Adrenal gland (tissue), 12 donors: ENCODE results near the gene RNU6-9. TPM values are rescaled to one million over a fixed set of nuclear protein-coding genes. Genes with fewer than 3 reads are reported as not detected.

Source experiments
- DNase-seq, 7 donors: peaks; one replicate each; pipeline ENCODE4 v3.0.0-alpha.2; 2019 to 2020
- H3K27ac ChIP-seq, 5 donors: fragments of 200-600 bp; sonication (generic) in 4 of 5; 1 replicate in 3 of 5; 2 replicates in 2 of 5; pipeline versions ENCODE4 v1.5.1 to v1.8.0; 2016 to 2020; ENCODE audit warnings: mild to moderate bottlenecking in 1 of 5
- H3K27me3 ChIP-seq: fragments of 200-600 bp; 2 replicates; pipeline ENCODE4 v1.8.0; 2021
- H3K36me3 ChIP-seq, 2 donors: fragments of 200-600 bp; replicated peaks in 1 of 2; 1 replicate in 1 of 2; 2 replicates in 1 of 2; pipeline versions ENCODE4 v1.5.1 to v1.8.0; 2018 to 2022
- H3K4me1 ChIP-seq, 2 donors: fragments of 200-600 bp; replicated peaks in 1 of 2; 1 replicate in 1 of 2; 2 replicates in 1 of 2; pipeline versions ENCODE4 v1.5.1 to v1.8.0; 2018 to 2021
- H3K4me3 ChIP-seq, 4 donors: fragments of 200-600 bp; sonication (generic) in 3 of 4; one replicate each; pipeline ENCODE4 v1.5.1; 2016 to 2018
- H3K9me3 ChIP-seq, 3 donors: fragments of 200-600 bp; sonication (generic) in 1 of 3; replicated peaks in 1 of 3; 1 replicate in 2 of 3; 2 replicates in 1 of 3; pipeline versions ENCODE4 v1.5.1 to v1.8.0; 2016 to 2021
- POLR2A ChIP-seq, 2 donors: fragments of 450-650 bp; IDR thresholded peaks; one replicate each; pipeline ENCODE4 v1.6.1; 2017; ENCODE audit warnings: antibody characterized with exemption in 2 of 2, mild to moderate bottlenecking in 2 of 2, moderate library complexity in 1 of 2
- WGBS, 4 donors: extraction: QIAGEN DNeasy Blood & Tissue Kit in 2 of 4; methylation state at CpG; one replicate each; pipeline versions ENCODE4 v1.1.5 to v1.1.7; 2013 to 2017; 5-methylcytosine and 5-hydroxymethylcytosine counted together
- intact Hi-C, 2 donors: fragments of 100-400 bp; cut with DNase I; formaldehyde crosslinking; loops; one replicate each; pipeline versions ENCODE4 v1.14.1 to v1.15.0; 2022 to 2023
- polyA plus RNA-seq, 3 donors: library from polyadenylated mRNA; stranded (reverse); fragments of 200-250 nt in 2 of 3; fragments of 350-450 nt in 1 of 3; fragmentation: Illumina TruSeq in 1 of 3; extraction: RNeasy Lipid Tissue Mini Kit (QIAGEN cat#74804) in 1 of 3; gene quantifications; one replicate each; pipeline ENCODE4 v1.2.3, GENCODE V29; 2013 to 2014
- total RNA-seq, 9 donors: library from RNA; depleted of rRNA in 4 of 9; stranded (reverse); fragments of >200 nt in 4 of 9; fragments of 120-200 nt in 1 of 9; fragmentation: NEBNext Ultra II Directional in 1 of 9; extraction: Animal tissue kit (Norgen Biotek cat#: 25700) in 1 of 9; gene quantifications; one replicate each; pipeline versions ENCODE4 v1.1.0 to v1.2.4, GENCODE V29; 2013 to 2023
- TF ChIP-seq, protein P1 (sequence below), 6 experiments: fragments of 450-650 bp in 4 of 6; fragments of 200-600 bp in 2 of 6; sonication (generic) in 1 of 6; IDR thresholded peaks; 1 replicate in 5 of 6; 2 replicates in 1 of 6; pipeline versions ENCODE4 v1.5.1 to v1.8.0; 2016 to 2021; ENCODE audit warnings: antibody characterized with exemption in 6 of 6, mild to moderate bottlenecking in 2 of 6, moderate library complexity in 1 of 6
- donor health status: healthy with polysubstance abuse.
- donor health status: Bipolar disorder and iron deficiency.
- donor health status: DM: yes; HTN: yes; CAD: no.
- donor health status: DM: no; HTN: no; CAD: no.
- donor health status: DM: no; HTN: no; CAD: no.
- donor health status: DM: yes; HTN: yes; CAD: no.

The RNU6-9 gene
- total and polyA plus RNA-seq, 12 donors = not detected

DNA sequence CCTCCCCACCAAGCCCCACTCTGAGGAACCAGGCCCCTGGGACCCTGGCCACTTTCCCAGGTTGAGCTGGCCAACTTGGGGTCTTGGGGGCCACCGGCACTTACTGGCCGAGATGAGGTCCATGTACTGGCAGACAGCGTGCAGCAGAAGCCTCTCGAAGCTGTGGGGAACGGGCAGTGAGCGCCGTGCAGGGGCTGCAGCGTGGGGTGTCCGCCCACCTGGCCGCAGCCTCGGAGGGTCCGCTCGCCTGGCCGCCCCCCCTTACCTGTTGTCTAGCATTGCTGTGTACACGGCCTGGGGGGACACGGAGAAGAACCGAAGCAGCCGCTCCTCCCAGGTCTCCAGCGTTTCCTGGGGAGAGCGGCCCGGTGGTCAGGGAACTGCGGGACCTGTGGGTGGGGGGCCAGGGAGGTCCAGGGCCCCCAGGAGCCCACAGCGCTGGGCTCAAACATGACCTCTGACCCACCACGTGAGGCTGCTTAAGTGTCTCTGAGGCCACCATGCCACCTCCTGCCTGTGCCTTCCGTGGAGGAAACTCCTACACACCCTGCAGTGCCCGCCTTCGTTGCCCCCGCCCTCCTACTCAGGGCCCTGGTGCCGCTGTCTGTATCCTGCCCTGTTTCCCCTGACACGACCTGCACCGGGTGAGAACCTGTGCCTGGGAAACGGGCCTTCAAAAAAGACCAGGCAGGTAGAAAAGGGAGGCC lies 6.2 kb downstream of the RNU6-9 start:
- H3K36me3 ChIP-seq = peaks cover 0 to 3% of the 10 kb centered on the region in 2 donors
- H3K4me1 ChIP-seq = peaks cover 3 to 6% of the 10 kb centered on the region in 2 donors
- H3K27ac ChIP-seq = no peak overlapping the region
- no peak for DNase-seq
- WGBS, 4 donors = 88 to 92% (median 91%) methylated on average over 9 to 32 of the region's 32 CpGs
- H3K27me3 ChIP-seq = no peaks in the 10 kb centered on the region
- TF ChIP-seq, protein P1, sequence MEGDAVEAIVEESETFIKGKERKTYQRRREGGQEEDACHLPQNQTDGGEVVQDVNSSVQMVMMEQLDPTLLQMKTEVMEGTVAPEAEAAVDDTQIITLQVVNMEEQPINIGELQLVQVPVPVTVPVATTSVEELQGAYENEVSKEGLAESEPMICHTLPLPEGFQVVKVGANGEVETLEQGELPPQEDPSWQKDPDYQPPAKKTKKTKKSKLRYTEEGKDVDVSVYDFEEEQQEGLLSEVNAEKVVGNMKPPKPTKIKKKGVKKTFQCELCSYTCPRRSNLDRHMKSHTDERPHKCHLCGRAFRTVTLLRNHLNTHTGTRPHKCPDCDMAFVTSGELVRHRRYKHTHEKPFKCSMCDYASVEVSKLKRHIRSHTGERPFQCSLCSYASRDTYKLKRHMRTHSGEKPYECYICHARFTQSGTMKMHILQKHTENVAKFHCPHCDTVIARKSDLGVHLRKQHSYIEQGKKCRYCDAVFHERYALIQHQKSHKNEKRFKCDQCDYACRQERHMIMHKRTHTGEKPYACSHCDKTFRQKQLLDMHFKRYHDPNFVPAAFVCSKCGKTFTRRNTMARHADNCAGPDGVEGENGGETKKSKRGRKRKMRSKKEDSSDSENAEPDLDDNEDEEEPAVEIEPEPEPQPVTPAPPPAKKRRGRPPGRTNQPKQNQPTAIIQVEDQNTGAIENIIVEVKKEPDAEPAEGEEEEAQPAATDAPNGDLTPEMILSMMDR (IDR thresholded peaks at IDR 0.05) = no peak
- no peak for TF ChIP-seq POLR2A (IDR thresholded peaks at IDR 0.05)
- H3K4me3 ChIP-seq = no peak overlapping the region
- H3K9me3 ChIP-seq = no peaks in the 10 kb centered on the region
- intact Hi-C loops = no loop called here

DNA sequence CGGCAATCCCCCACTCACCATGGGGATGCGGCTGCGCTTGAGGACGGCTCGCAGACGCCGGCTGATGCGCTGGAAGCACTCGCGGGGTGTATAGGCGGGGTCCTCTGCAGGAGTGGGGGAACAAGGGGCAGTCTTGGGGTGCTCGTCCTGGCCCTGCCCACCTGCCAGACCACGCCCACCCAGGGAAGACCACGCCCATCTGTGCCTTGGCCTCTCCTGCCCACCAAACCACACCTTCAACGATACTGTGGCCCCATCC lies 6.7 kb downstream of the RNU6-9 start:
- Histone ChIP-seq H3K36me3 (peaks cover 0 to 3% of the 10 kb centered on the region in 2 donors), H3K27ac (no peak overlapping the region), H3K4me1 (peaks cover 3 to 6% of the 10 kb centered on the region in 2 donors), H3K27me3 (no peaks in the 10 kb centered on the region), H3K9me3 (no peaks in the 10 kb centered on the region), H3K4me3 (no peak overlapping the region)
- WGBS, 4 donors = 62 to 93% (median 91%) methylated on average over 3 to 15 of the region's 15 CpGs
- intact Hi-C loops = no loop called here
- DNase-seq = no peak
- TF ChIP-seq, protein P1 (IDR thresholded peaks at IDR 0.05) = no peak
- no peak for TF ChIP-seq POLR2A (IDR thresholded peaks at IDR 0.05)

DNA sequence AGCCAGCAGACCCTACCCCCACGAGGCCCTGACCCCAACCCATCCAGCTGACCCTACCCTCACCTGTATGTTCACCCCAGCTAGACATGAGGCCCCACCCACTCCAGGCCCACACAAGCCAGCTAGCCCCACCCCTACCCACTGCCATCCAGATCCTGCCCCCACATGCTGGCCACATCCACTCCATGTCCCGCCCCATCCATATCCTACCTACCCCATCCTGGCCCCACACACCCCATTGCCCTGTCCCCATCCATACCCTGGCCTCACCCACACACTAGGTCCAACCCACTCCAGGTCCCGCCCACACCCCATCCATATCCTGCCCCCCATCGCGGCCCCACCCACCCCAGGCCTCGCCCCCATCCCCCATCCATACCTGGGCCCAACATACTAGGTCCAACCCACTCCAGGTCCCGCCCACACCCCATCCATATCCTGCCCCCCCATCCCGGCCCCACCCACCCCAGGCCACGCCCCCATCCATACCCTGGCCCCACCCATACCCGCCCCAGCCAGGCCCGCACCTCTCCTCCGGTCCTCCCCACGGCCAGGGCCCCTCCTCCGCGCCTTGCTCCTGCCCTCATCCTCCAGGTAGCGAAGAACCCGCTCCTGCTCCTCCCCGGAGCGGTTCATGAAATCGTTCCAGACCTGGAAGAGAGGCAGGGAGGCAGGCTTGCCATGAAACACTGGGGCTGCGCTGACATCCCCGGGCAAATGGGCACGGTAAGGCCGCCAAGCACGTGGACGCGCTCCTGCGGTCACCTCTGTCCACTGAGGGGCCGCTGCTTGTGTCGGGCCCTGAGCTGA lies 7.2 kb downstream of the RNU6-9 start:
- Histone ChIP-seq H3K4me3 (no peak overlapping the region), H3K36me3 (peaks cover 0 to 3% of the 10 kb centered on the region in 2 donors), H3K9me3 (no peaks in the 10 kb centered on the region), H3K27me3 (no peaks in the 10 kb centered on the region), H3K27ac (no peak overlapping the region), H3K4me1 (peaks cover 3 to 6% of the 10 kb centered on the region in 2 donors)
- WGBS, 4 donors = 78 to 90% (median 81%) methylated on average over 17 to 29 of the region's 30 CpGs
- intact Hi-C loops = no loop called here
- TF ChIP-seq, protein P1 (IDR thresholded peaks at IDR 0.05) = no peak
- no peak for TF ChIP-seq POLR2A (IDR thresholded peaks at IDR 0.05)
- no peak for DNase-seq

DNA sequence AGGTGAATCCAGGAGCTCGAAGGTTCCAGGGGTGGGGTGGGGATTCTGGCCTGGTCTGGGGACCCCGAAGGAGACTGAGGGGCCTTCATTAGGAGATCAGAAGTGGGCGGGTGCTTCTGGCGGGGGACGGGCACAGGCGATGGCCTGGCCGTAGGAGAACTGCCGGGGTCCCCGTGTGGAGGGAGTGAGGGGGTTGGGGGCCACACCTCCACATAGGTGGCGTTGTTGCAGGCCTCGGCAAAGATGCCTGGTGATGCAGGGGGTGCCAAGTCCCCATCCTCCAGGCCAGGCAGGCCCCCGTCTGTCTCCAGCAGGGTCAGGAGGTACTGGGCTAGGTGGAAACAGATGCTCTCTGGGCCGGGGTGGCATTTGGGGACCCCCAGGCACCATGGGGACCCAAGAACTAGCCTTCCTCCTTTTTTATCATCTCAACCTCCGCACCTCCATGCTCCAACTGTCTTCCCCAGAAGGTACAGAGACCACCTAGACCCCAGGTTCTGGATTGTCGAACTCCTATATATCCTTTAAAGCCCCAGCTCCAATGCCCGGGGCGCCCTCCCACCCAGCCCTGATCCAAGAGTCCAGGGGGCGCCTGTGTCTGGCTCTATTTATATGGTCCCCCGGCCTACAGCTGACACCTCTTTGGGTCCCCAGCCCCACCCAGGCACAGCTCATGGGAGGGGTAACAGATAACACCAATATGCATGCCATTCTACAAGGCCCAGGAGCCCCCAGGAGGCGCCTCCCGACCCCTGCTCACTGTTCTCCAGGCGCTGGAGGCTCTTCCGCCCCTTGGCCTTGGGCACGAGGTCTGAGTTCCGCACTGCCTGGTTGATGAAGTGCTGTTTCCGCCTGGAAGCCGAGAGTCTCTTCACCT lies 8.2 kb downstream of the RNU6-9 start:
- Histone ChIP-seq H3K4me1 (peaks cover 3 to 6% of the 10 kb centered on the region in 2 donors), H3K27me3 (no peaks in the 10 kb centered on the region), H3K27ac (no peak overlapping the region), H3K4me3 (no peak overlapping the region), H3K36me3 (peaks cover 0 to 3% of the 10 kb centered on the region in 2 donors), H3K9me3 (no peaks in the 10 kb centered on the region)
- no peak for TF ChIP-seq POLR2A (IDR thresholded peaks at IDR 0.05)
- TF ChIP-seq, protein P1 (IDR thresholded peaks at IDR 0.05) = no peak
- DNase-seq = no peak
- WGBS, 4 donors = 87 to 93% (median 91%) methylated on average over 14 to 27 of the region's 27 CpGs
- intact Hi-C loops = no loop called here
